ENCODE measurements around the gene SNAPC4. TPM values are rescaled to one million over a fixed set of nuclear protein-coding genes. Genes with fewer than 3 reads are reported as not detected.

SNAPC4 gene
- total and polyA plus RNA-seq, 2 of the 8 experiments (the other 6 are each of a cell fraction or from before 2014, with no cell fraction given): 6.9 to 18.1 TPM

GRCh38 chr9:136397643-136398042 is 2.3 kb downstream of the SNAPC4 start (continued):
- TF ChIP-seq, protein P1, sequence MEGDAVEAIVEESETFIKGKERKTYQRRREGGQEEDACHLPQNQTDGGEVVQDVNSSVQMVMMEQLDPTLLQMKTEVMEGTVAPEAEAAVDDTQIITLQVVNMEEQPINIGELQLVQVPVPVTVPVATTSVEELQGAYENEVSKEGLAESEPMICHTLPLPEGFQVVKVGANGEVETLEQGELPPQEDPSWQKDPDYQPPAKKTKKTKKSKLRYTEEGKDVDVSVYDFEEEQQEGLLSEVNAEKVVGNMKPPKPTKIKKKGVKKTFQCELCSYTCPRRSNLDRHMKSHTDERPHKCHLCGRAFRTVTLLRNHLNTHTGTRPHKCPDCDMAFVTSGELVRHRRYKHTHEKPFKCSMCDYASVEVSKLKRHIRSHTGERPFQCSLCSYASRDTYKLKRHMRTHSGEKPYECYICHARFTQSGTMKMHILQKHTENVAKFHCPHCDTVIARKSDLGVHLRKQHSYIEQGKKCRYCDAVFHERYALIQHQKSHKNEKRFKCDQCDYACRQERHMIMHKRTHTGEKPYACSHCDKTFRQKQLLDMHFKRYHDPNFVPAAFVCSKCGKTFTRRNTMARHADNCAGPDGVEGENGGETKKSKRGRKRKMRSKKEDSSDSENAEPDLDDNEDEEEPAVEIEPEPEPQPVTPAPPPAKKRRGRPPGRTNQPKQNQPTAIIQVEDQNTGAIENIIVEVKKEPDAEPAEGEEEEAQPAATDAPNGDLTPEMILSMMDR (IDR thresholded peaks at IDR 0.05; ENCODE audit: control extremely low read depth in 1 of 3, insufficient read depth in 1 of 3, low read depth in 1 of 3, low read length in 3 of 3): no peak
